H1 (cell line): ENCODE data around the gene USP24. TPM values are rescaled to one million over a fixed set of nuclear protein-coding genes. Genes with fewer than 3 reads are reported as not detected.

Source experiments
- CTCF ChIA-PET: fragments of 300-600 bp; sonication (Branson Sonifier 250); formaldehyde crosslinking; loops from one replicate; lab custom pipeline; 2021; ENCODE audit not compliant: partially characterized antibody; lab: Charles Lee
- POLR2A ChIA-PET: fragments of 300-600 bp; sonication (Branson Sonifier 250); formaldehyde crosslinking; loops from one replicate; lab custom pipeline; 2021; ENCODE audit warnings: inconsistent platforms; ENCODE audit not compliant: partially characterized antibody; lab: Charles Lee
- DNase-seq, 2 experiments: peaks; one replicate each; pipeline versions ENCODE4 v3.0.0 to v3.0.0-alpha.2; 2010 to 2022; ENCODE audit warnings: low spot score in 2 of 2, low read depth in 1 of 2, mixed read lengths in 1 of 2
- FAIRE-seq: peaks from 2 replicates; lab custom pipeline; 2011; peaks lifted over from hg19 to GRCh38; lab: Jason Lieb, UNC
- H2AFZ ChIP-seq: 2 replicates; pipeline ENCODE4 v1.8.1; 2012; ENCODE audit warnings: low read length, inconsistent platforms
- H2AK5ac ChIP-seq: 2 replicates; pipeline ENCODE4 v1.6.1; 2013; ENCODE audit warnings: low read depth, low read length
- H2BK120ac ChIP-seq: replicated peaks from 2 replicates; pipeline ENCODE3; 2013; ENCODE audit warnings: low read depth, low read length, inconsistent platforms
- H2BK12ac ChIP-seq: 2 replicates; pipeline ENCODE4 v1.6.1; 2013; ENCODE audit warnings: low read depth, low read length
- H2BK15ac ChIP-seq: 2 replicates; pipeline ENCODE4 v1.6.1; 2013; ENCODE audit warnings: low read length
- H2BK20ac ChIP-seq: 2 replicates; pipeline ENCODE4 v1.6.1; 2013; ENCODE audit warnings: low read length
- H2BK5ac ChIP-seq: 2 replicates; pipeline ENCODE4 v1.6.1; 2013; ENCODE audit warnings: low read depth, low read length
- H3K14ac ChIP-seq: 2 replicates; pipeline ENCODE4 v1.6.1; 2013; ENCODE audit warnings: inconsistent platforms; ENCODE audit not compliant: insufficient read length
- H3K18ac ChIP-seq: 2 replicates; pipeline ENCODE4 v1.6.1; 2013; ENCODE audit warnings: low read length; ENCODE audit errors: extremely low read depth
- H3K23ac ChIP-seq: 2 replicates; pipeline ENCODE4 v1.6.1; 2013; ENCODE audit warnings: inconsistent platforms; ENCODE audit not compliant: insufficient read length
- H3K23me2 ChIP-seq: 2 replicates; pipeline ENCODE4 v1.6.1; 2013; ENCODE audit warnings: low read depth, low read length
- H3K27ac ChIP-seq: 2 replicates; pipeline ENCODE4 v1.6.1; 2011; ENCODE audit warnings: low read depth, low read length, inconsistent platforms
- H3K27me3 ChIP-seq, 4 experiments: replicated peaks in 1 of 4; 1 replicate in 1 of 4; 2 replicates in 3 of 4; pipeline versions ENCODE4 v1.6.1 to v1.8.1; 2011 to 2013; ENCODE audit warnings: low read length in 3 of 4, mild to moderate bottlenecking in 3 of 4, inconsistent platforms in 2 of 4, mixed read lengths in 2 of 4, moderate library complexity in 1 of 4; ENCODE audit not compliant: control insufficient read depth in 3 of 4, insufficient read depth in 3 of 4; ENCODE audit errors: extremely low read depth in 1 of 4
- H3K36me3 ChIP-seq, 4 experiments: 2 replicates each; pipeline versions ENCODE4 v1.6.1 to v1.8.1; 2011 to 2013; ENCODE audit warnings: mild to moderate bottlenecking in 4 of 4, low read length in 3 of 4, moderate library complexity in 2 of 4, control low read depth in 1 of 4, inconsistent platforms in 1 of 4; ENCODE audit not compliant: insufficient read depth in 4 of 4, control insufficient read depth in 2 of 4
- H3K4ac ChIP-seq: replicated peaks from 2 replicates; pipeline ENCODE3; 2013; ENCODE audit warnings: low read length, low read depth, mixed read lengths, inconsistent platforms; ENCODE audit not compliant: insufficient read length
- H3K4me1 ChIP-seq, 4 experiments: replicated peaks in 1 of 4; 1 replicate in 1 of 4; 2 replicates in 3 of 4; pipeline versions ENCODE4 v1.6.1 to v1.8.1; 2011 to 2013; ENCODE audit warnings: low read length in 3 of 4, inconsistent platforms in 2 of 4, mixed read lengths in 1 of 4; ENCODE audit not compliant: insufficient read depth in 4 of 4, control insufficient read depth in 3 of 4
- H3K4me2 ChIP-seq, 2 experiments: 2 replicates each; pipeline versions ENCODE4 v1.6.1 to v1.8.1; 2011 to 2013; ENCODE audit warnings: low read depth in 2 of 2, low read length in 2 of 2, control low read depth in 1 of 2, inconsistent platforms in 1 of 2, mild to moderate bottlenecking in 1 of 2; ENCODE audit not compliant: insufficient read depth in 1 of 2
- H3K4me3 ChIP-seq, 4 experiments: fragments of 200-600, 300-600 bp in 1 of 4; sonication (generic), shearing (Covaris generic), sonication (Bioruptor Twin) in 1 of 4; 2 replicates each; pipeline versions ENCODE4 v1.5.1 to v1.8.1; 2011 to 2016; ENCODE audit warnings: low read length in 4 of 4, low read depth in 3 of 4, control low read depth in 2 of 4, inconsistent platforms in 2 of 4, mild to moderate bottlenecking in 2 of 4, mixed read lengths in 1 of 4, moderate library complexity in 1 of 4; ENCODE audit not compliant: insufficient read depth in 2 of 4; ENCODE audit errors: extremely low read depth in 1 of 4
- H3K56ac ChIP-seq: replicated peaks from 2 replicates; pipeline ENCODE3; 2013; ENCODE audit warnings: low read depth, mild to moderate bottlenecking, mixed read lengths, low read length, inconsistent platforms; ENCODE audit not compliant: insufficient read length
- H3K79me1 ChIP-seq: 2 replicates; pipeline ENCODE4 v1.6.1; 2013; ENCODE audit warnings: low read depth, low read length, control low read depth
- H3K79me2 ChIP-seq, 2 experiments: 2 replicates each; pipeline versions ENCODE4 v1.6.1 to v1.8.1; 2012 to 2013; ENCODE audit warnings: low read length in 2 of 2, mild to moderate bottlenecking in 2 of 2, inconsistent platforms in 1 of 2; ENCODE audit not compliant: insufficient read depth in 2 of 2, control insufficient read depth in 1 of 2
- H3K9ac ChIP-seq, 4 experiments: replicated peaks in 1 of 4; 1 replicate in 1 of 4; 2 replicates in 3 of 4; pipeline versions ENCODE4 v1.6.1 to v1.8.1; 2011 to 2013; ENCODE audit warnings: low read depth in 3 of 4, low read length in 3 of 4, control low read depth in 2 of 4, mild to moderate bottlenecking in 2 of 4, moderate library complexity in 2 of 4, inconsistent platforms in 1 of 4; ENCODE audit errors: extremely low read depth in 1 of 4
- H3K9me3 ChIP-seq, 2 experiments: 2 replicates each; pipeline versions ENCODE4 v1.6.1 to v1.8.1; 2012 to 2013; ENCODE audit warnings: mild to moderate bottlenecking in 2 of 2, moderate library complexity in 2 of 2, control low read depth in 1 of 2, inconsistent platforms in 1 of 2, low read depth in 1 of 2, low read length in 1 of 2, mixed read lengths in 1 of 2; ENCODE audit not compliant: insufficient read depth in 2 of 2
- H4K20me1 ChIP-seq, 2 experiments: replicated peaks in 1 of 2; 2 replicates each; pipeline versions ENCODE3 to v1.8.1; 2011 to 2013; ENCODE audit warnings: inconsistent platforms in 2 of 2, low read length in 2 of 2, mild to moderate bottlenecking in 1 of 2; ENCODE audit not compliant: insufficient read depth in 2 of 2, control insufficient read depth in 1 of 2
- H4K5ac ChIP-seq: 2 replicates; pipeline ENCODE4 v1.6.1; 2013; ENCODE audit warnings: low read length, low read depth, mixed read lengths, inconsistent platforms; ENCODE audit not compliant: insufficient read length
- H4K8ac ChIP-seq: 2 replicates; pipeline ENCODE4 v1.8.0; 2013; ENCODE audit warnings: mild to moderate bottlenecking, moderate library complexity, low read length, inconsistent platforms; ENCODE audit not compliant: insufficient read depth; ENCODE audit errors: extremely low read depth
- H4K91ac ChIP-seq: replicated peaks from 2 replicates; pipeline ENCODE3; 2013; ENCODE audit warnings: low read length, mixed read lengths, inconsistent platforms; ENCODE audit not compliant: insufficient read length
- BCL11A ChIP-seq, 2 experiments: IDR thresholded peaks; one replicate each; pipeline ENCODE4 v1.6.1; 2011; ENCODE audit warnings: low read depth in 2 of 2, low read length in 2 of 2, mild to moderate bottlenecking in 2 of 2
- BRCA1 ChIP-seq: IDR thresholded peaks from 2 replicates; pipeline ENCODE4 v1.6.1; 2012; ENCODE audit warnings: low read depth, low read length, improper control_type of control experiment
- EP300 ChIP-seq, 2 experiments: IDR thresholded peaks; 1 replicate in 1 of 2; 2 replicates in 1 of 2; pipeline ENCODE4 v1.6.1; 2011 to 2012; ENCODE audit warnings: low read depth in 2 of 2, low read length in 2 of 2, mild to moderate bottlenecking in 2 of 2, borderline replicate concordance in 1 of 2, inconsistent platforms in 1 of 2, moderate library complexity in 1 of 2
- KDM1A ChIP-seq: fragments of 200-600, 300-600 bp; sonication (generic); IDR thresholded peaks from 2 replicates; pipeline ENCODE4 v1.7.1; 2016; ENCODE audit warnings: mild to moderate bottlenecking, low read length, borderline replicate concordance
- NANOG ChIP-seq: IDR thresholded peaks from 2 replicates; pipeline ENCODE4 v1.6.1; 2011; ENCODE audit warnings: low read length, low read depth, mild to moderate bottlenecking, inconsistent platforms; ENCODE audit not compliant: insufficient read depth, poor library complexity, severe bottlenecking
- POLR2AphosphoS5 ChIP-seq: IDR thresholded peaks from 2 replicates; pipeline ENCODE4 v1.6.1; 2011; ENCODE audit warnings: low read depth, low read length
- SP1 ChIP-seq: IDR thresholded peaks from 2 replicates; pipeline ENCODE4 v1.6.1; 2011; ENCODE audit warnings: low read depth, low read length
- SRF ChIP-seq: IDR thresholded peaks from 2 replicates; pipeline ENCODE4 v1.6.1; 2011; ENCODE audit warnings: mild to moderate bottlenecking, low read depth, low read length, moderate library complexity
- YY1 ChIP-seq: IDR thresholded peaks from 2 replicates; pipeline ENCODE4 v1.6.1; 2011; ENCODE audit warnings: low read depth, mild to moderate bottlenecking, low read length
- WGBS, 2 experiments: shearing (Covaris generic) in 1 of 2; methylation state at CpG; one replicate each; pipeline versions ENCODE4 v1.1.6 to v1.1.7; 2013 to 2015; ENCODE audit warnings: low lambda C conversion rate in 2 of 2, mixed read lengths in 2 of 2, inconsistent platforms in 1 of 2, low coverage in 1 of 2, missing lambda C conversion rate in 1 of 2; ENCODE audit not compliant: insufficient replicate concordance in 2 of 2, insufficient coverage in 1 of 2, insufficient read length in 1 of 2; ENCODE audit errors: extremely low coverage in 1 of 2, missing lambda C conversion rate in 1 of 2; 5-methylcytosine and 5-hydroxymethylcytosine counted together
- polyA plus RNA-seq, 7 experiments: library from polyadenylated mRNA; depleted of rRNA in 3 of 7; stranded (reverse) in 5 of 7; unstranded in 2 of 7; fragments of >200 nt in 5 of 7; fragments of 200-250 nt in 2 of 7; gene quantifications; 1 replicate in 5 of 7; 2 replicates in 1 of 7; 4 replicates in 1 of 7; pipeline versions ENCODE4 v1.2.1 to v1.2.3, GENCODE V29; 2011 to 2013; ENCODE audit warnings: missing spikeins in 2 of 7, mixed read lengths in 2 of 7
- total RNA-seq: library from RNA; stranded (reverse); fragmentation: NEBNext Ultra II Directional; extraction: Animal tissue kit (Norgen Biotek cat#: 25700); gene quantifications from 2 replicates; pipeline ENCODE4 v1.2.1, GENCODE V29; 2021
- TF ChIP-seq, protein P1 (sequence below): IDR thresholded peaks from 2 replicates; pipeline ENCODE4 v1.6.1; 2012; ENCODE audit warnings: inconsistent platforms

Gene USP24
- total and polyA plus RNA-seq, 2 of the 8 experiments (the other 6 are each of a cell fraction or from before 2014, with no cell fraction given), result 11.1 to 34.6 TPM

DNA sequence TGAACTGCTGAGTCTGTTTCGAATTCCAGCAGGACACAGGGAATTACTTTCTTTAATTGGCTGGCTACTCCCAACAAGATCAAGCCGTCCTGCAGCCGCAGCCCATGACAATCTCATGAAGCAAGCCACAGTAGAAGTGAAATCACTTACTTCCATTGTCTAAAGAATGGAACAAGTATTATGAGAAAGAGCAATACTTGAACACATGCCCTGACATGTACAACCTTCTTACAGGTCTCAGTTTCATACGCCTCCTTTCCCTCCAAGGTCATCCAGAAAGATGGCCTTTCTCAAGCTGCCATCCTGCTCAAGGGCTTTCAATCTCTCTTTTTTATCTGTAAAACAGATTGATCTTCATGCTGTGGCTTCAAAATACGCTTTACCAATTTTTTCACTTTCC, 90.7 kb downstream of the USP24 start:
- H3K4me2 ChIP-seq, result no peak overlapping the region
- H3K4me1 ChIP-seq, result no peaks in the 10 kb centered on the region
- 91% methylated on average over 5 of the region's 5 CpGs; no CpG with 5 or more reads in 1 of the 2 experiments for WGBS, 2 experiments
- H2BK15ac ChIP-seq, result no peak overlapping the region
- H3K79me2 ChIP-seq, result no peaks in the 10 kb centered on the region
- no peak overlapping the region for H3K9ac ChIP-seq
- H2AK5ac ChIP-seq, result no peak overlapping the region
- CTCF ChIA-PET, result no interaction called here
- H2AFZ ChIP-seq, result no peak overlapping the region
- H3K9me3 ChIP-seq, result no peaks in the 10 kb centered on the region
- H4K8ac ChIP-seq, result no peak overlapping the region
- H3K27ac ChIP-seq, result no peak overlapping the region
- peaks cover 2% of the 10 kb centered on the region in 2 experiments for H4K20me1 ChIP-seq
- TF ChIP-seq BCL11A (IDR thresholded peaks at IDR 0.05; ENCODE audit: low read depth in 2 of 2, low read length in 2 of 2) (no peak), KDM1A (no peak), SP1 (no peak), SRF (no peak), EP300 (IDR thresholded peaks at IDR 0.05; ENCODE audit: borderline replicate concordance in 1 of 2, low read depth in 2 of 2, low read length in 2 of 2) (no peak), YY1 (no peak), NANOG (no peak), BRCA1 (no peak), POLR2AphosphoS5 (no peak)
- TF ChIP-seq, protein P1, sequence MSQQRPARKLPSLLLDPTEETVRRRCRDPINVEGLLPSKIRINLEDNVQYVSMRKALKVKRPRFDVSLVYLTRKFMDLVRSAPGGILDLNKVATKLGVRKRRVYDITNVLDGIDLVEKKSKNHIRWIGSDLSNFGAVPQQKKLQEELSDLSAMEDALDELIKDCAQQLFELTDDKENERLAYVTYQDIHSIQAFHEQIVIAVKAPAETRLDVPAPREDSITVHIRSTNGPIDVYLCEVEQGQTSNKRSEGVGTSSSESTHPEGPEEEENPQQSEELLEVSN, result no peak
- TF ChIP-seq, all 59 proteins: peak for 0
- no peak for FAIRE-seq
- POLR2A ChIA-PET, result no interaction called here
- Histone ChIP-seq H2BK20ac (no peak overlapping the region), H3K4me3 (no peak overlapping the region), H3K18ac (no peak overlapping the region), H2BK12ac (no peak overlapping the region), H2BK120ac (no peak overlapping the region), H3K56ac (no peak overlapping the region), H3K23ac (no peak overlapping the region), H4K5ac (no peak overlapping the region), H2BK5ac (no peak overlapping the region), H3K27me3 (no peaks in the 10 kb centered on the region; a peak in 1 of 7 replicates), H3K23me2 (no peaks in the 10 kb centered on the region; the same call in 1 of the 2 replicates), H3K36me3 (peaks cover 25 to 72% (median 52%) of the 10 kb centered on the region in 4 experiments), H4K91ac (no peak overlapping the region), H3K4ac (no peak overlapping the region), H3K14ac (no peak overlapping the region), H3K79me1 (no peaks in the 10 kb centered on the region; the same call in 1 of the 2 replicates)
- DNase-seq, result no peak
